IPS-15b (cell line): ENCODE results near the gene SIRPG.
"Not testable (repeated sequence)": the region's sequence is repeated elsewhere in the genome, so short reads cannot be mapped to it uniquely, and the experiment has no call there.

ENCODE experiments used
- H3K27me3 ChIP-seq: one replicate; pipeline ENCODE4 v1.6.1; 2013; ENCODE audit warnings: low read length; ENCODE audit not compliant: control insufficient read depth, insufficient read depth
- H3K36me3 ChIP-seq: one replicate; pipeline ENCODE4 v1.6.1; 2013; ENCODE audit warnings: low read length; ENCODE audit not compliant: control insufficient read depth, insufficient read depth
- H3K4me1 ChIP-seq: one replicate; pipeline ENCODE4 v1.6.1; 2013; ENCODE audit warnings: mild to moderate bottlenecking, low read length; ENCODE audit not compliant: control insufficient read depth, insufficient read depth
- H3K4me3 ChIP-seq: one replicate; pipeline ENCODE4 v1.5.1; 2013; ENCODE audit warnings: low read depth, low read length
- H3K9ac ChIP-seq: one replicate; pipeline ENCODE4 v1.6.1; 2013; ENCODE audit warnings: low read depth, mild to moderate bottlenecking, low read length
- H3K9me3 ChIP-seq: one replicate; pipeline ENCODE4 v1.6.1; 2013; ENCODE audit warnings: mild to moderate bottlenecking, low read length; ENCODE audit not compliant: control insufficient read depth, insufficient read depth

SIRPG gene

GRCh38 chr20:1618479-1618878 is 39.1 kb downstream of the SIRPG start:
- H3K36me3 ChIP-seq, result no peaks in the 10 kb centered on the region
- H3K4me3 ChIP-seq, result no peak overlapping the region
- no peaks in the 10 kb centered on the region for H3K9me3 ChIP-seq
- H3K27me3 ChIP-seq, result no peaks in the 10 kb centered on the region
- no peaks in the 10 kb centered on the region for H3K4me1 ChIP-seq
- no peak overlapping the region for H3K9ac ChIP-seq

DNA sequence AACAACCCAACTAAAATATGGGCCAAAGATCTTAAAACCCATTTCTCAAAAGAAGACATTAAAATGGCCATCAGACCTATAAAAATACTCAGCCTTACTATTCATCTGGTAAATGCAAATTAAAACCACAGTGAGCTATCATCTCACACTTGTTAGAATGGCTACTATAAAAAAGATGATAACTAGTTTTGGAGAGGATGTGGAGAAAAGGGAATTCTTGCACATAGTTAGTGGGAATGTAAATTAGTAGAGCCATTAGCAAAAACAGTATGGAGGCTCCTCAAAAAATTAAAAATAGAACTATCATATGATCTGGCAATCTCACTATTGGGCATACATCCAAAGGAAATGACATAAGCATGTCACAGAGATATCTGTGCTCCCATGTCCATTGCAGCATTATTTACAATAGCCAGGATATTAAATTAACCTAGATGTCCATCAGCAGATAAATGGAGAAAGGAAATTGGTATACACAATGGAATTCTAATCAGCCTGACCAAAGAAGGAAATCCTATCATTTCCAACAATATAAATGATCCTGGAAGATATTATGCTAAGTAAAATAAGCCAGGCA is 40.6 kb downstream of the SIRPG start:
- H3K4me3 ChIP-seq, result no peak overlapping the region
- no peak overlapping the region for H3K9ac ChIP-seq
- H3K36me3 ChIP-seq, result no peaks in the 10 kb centered on the region
- no peaks in the 10 kb centered on the region for H3K9me3 ChIP-seq
- no peaks in the 10 kb centered on the region for H3K27me3 ChIP-seq
- no peaks in the 10 kb centered on the region for H3K4me1 ChIP-seq

DNA sequence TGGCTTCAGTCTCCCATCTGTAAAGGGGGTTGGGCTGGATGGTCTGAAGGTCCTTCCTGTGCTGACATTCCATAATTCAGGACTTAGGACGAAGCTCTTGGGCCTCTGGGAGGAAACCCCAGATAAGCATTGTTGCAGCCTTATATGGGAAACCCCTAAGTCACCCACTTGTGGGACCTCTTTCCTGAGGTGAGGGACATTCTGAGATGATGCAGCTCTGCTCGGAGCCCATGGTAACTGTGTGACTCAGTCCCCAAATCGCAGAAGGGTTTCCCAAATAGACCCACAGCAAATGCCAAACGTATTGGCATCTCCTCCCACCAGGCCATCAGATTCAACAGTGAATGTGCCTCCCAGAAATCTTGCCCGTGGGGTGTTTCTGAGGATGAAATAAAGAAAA is 47.2 kb downstream of the SIRPG start:
- H3K4me3 ChIP-seq, H3K27me3 ChIP-seq, H3K9ac ChIP-seq, H3K9me3 ChIP-seq, H3K4me1 ChIP-seq, H3K36me3 ChIP-seq: not testable (repeated sequence)

GRCh38 chr20:1608678-1609347 is 48.8 kb downstream of the SIRPG start:
- not testable (repeated sequence) for H3K27me3 ChIP-seq, H3K4me1 ChIP-seq, H3K36me3 ChIP-seq

GRCh38 chr20:1600736-1601135 is 56.8 kb downstream of the SIRPG start:
- Histone ChIP-seq H3K9ac (no peak overlapping the region), H3K27me3 (no peaks in the 10 kb centered on the region), H3K9me3 (no peaks in the 10 kb centered on the region), H3K36me3 (no peaks in the 10 kb centered on the region), H3K4me1 (no peaks in the 10 kb centered on the region), H3K4me3 (no peak overlapping the region)

More at GRCh38 chr20:1608678-1609347, 48.8 kb downstream of the SIRPG start:
- H3K4me3 ChIP-seq, H3K9ac ChIP-seq, H3K9me3 ChIP-seq: not testable (repeated sequence)

DNA sequence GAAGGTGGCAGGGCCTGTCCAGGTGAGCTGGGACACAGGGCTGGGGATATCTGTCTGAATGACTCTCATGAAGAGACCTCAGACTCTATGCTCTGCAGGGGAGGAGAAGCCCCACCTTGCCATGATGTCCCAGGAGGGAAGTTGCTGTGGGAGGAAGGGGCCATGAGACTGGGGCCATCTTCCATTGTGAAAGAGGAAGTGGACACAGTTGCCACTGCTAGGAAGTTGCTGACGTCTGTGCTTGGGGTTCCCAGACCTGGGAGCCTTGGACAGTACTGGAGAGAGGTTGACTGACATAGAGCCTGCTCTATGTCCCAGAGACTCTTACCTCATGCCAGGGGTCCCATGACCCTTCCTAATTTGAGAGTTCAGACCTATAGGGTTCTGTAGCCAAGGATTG is 62.2 kb downstream of the SIRPG start:
- Histone ChIP-seq H3K27me3 (no peaks in the 10 kb centered on the region), H3K36me3 (no peaks in the 10 kb centered on the region), H3K4me3 (no peak overlapping the region), H3K9me3 (no peaks in the 10 kb centered on the region), H3K4me1 (no peaks in the 10 kb centered on the region), H3K9ac (no peak overlapping the region)

- Histone ChIP-seq H3K27me3 (no peaks in the 10 kb centered on the region), H3K36me3 (no peaks in the 10 kb centered on the region), H3K9me3 (no peaks in the 10 kb centered on the region), H3K4me3 (no peak overlapping the region), H3K4me1 (no peaks in the 10 kb centered on the region), H3K9ac (no peak overlapping the region)
Observed at GRCh38 chr20:1588533-1589460, 68.8 kb downstream of the SIRPG start.

DNA sequence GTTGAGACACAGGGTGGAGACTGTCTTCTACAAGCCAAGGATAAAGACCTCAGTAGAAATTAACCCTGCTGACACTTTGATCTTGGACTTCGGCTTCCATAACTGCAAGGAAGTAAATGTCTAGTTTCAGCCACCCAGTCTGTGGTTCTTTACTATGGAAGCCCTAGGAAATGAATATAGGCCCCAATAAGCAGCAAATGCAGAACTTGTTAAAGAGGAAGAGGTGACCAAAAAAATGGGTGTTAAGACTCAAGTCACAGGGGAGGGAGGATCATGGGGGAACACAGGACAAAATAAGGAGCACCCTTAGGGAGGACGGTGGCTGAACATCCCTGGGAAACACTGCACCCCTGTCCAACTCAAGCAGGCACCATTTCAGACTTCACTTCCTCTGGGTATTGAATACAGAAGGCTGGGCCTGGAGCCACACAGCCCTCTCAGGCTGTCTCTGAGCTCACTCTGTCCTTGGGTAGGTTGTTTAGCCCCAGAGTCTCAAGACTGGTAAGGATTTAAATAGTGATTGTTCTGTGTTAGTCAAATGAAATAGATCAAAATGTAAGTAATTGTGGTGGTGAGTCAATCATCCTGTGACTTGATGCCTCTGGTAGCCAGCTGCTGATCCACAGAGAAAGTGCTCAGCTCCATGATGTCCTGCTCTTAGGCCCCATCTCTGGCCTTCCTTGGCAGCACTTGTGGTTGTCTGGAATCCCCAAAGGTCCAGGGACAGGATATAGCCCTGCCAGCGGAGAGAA is 69.6 kb downstream of the SIRPG start:
- H3K4me3 ChIP-seq, result no peak overlapping the region
- no peaks in the 10 kb centered on the region for H3K9me3 ChIP-seq
- H3K4me1 ChIP-seq, result no peaks in the 10 kb centered on the region
- H3K27me3 ChIP-seq, result no peaks in the 10 kb centered on the region
- no peak overlapping the region for H3K9ac ChIP-seq
- H3K36me3 ChIP-seq, result no peaks in the 10 kb centered on the region

DNA sequence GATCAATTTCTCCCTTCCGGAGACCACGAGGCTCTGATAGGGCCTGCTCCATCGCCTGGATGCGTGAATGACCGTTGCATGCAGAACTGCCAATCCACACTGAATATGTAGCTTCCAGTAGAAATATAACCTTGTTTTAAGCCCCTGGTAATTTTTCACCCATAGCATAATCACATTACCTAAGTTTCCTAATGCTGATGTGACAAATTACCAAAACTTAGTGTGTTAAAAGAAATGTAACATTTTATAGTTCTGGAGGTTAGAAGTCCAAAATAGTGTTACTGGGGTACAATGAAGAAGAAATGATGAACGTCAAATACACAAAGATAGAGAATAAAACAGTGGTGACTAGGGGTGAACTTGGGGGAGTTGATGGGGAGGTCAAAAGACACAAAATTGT is 78.1 kb downstream of the SIRPG start:
- no peak overlapping the region for H3K9ac ChIP-seq
- H3K36me3 ChIP-seq, result no peaks in the 10 kb centered on the region
- no peaks in the 10 kb centered on the region for H3K4me1 ChIP-seq
- H3K4me3 ChIP-seq, result no peak overlapping the region
- no peaks in the 10 kb centered on the region for H3K9me3 ChIP-seq
- no peaks in the 10 kb centered on the region for H3K27me3 ChIP-seq
